Measurements from ENCODE around the gene TFIP11. TPM values are rescaled to one million over a fixed set of nuclear protein-coding genes. Genes with fewer than 3 reads are reported as not detected.
A peak's percentile ranks its signal among the peaks of the same experiment; 100 is the strongest.

TFIP11 gene
- 31.2 TPM for polyA plus RNA-seq (2013, experiment 1 of 2; ENCODE audit: insufficient read length)
- 21.0 TPM for polyA plus RNA-seq (2013, experiment 2 of 2; ENCODE audit: insufficient read length)

DNA sequence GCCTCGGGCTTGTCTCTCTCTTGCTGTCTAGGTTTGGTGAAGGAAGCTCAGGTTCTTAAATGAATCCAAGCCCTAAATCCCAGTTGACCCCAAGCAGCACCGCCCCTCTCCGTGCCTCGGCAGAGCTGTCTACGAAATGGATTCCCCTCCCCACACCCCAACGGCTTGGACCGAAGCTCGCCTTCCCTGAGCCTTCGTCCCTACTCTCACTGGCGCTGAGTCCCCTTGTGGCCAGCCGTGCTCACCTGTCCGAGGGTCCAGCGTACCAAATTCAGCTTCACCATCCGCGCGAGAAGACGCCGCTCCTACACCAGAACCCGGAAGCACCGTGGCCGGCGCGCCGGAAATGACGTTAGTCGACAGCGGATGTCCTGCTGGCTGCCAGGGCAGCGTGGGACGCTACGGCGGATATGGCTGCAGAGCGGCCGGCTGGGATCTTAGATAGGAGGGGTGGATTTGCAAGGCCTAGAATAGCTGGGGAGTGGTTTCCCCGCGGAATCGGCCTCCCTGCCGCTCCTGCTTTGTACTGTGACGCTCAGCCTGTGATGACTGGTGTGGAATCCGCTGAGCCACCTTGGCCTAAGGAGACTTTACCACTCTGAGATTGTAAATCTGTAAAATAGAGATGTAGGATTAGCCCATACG, at the start of gene TFIP11:
Gene TFIP11, minus strand, starts transcription at position 325 of the 645 bp plus-strand sequence. CDS start 2,201 bp downstream, outside the sequence.
- DNase-seq, result peak; percentile 92

GRCh38 chr22:26561756-26562417, 49.6 kb upstream of the TFIP11 start:
- no peak for DNase-seq

- no peak for DNase-seq
Observed at GRCh38 chr22:26559961-26560575, 47.8 kb upstream of the TFIP11 start.

DNA sequence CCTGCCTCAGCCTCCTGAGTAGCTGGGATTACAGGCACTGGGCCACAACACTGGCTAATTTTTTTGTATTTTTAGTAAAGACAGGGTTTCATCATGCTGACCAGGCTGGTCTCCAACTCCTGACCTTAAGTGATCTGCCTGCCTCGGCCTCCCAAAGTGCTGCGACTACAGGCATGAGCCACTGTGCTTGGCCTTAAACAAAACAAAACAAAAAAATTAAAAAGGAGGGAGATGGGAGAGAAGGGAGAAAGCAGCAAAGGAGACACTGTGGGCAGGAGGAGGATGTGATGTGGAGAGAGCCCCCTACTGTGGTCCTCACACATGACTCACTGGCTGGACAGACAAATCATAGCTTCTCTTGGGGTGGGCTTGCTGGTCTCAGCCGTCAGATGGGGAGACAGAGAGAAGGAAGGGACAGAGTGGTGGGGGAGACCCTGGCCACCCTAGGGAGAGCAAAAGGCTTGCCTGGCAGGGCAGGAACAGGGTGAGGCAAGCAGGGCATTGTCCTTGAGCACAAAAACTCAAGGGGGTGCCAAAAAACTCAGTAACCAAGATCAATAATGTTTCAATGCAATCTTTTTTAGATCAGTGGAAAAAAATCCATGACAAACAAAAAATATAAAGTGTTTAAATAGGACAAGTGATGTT, 46.1 kb upstream of the TFIP11 start:
- peak; percentile 83 for DNase-seq

- no peak for DNase-seq
Observed at GRCh38 chr22:26556904-26557303, 44.6 kb upstream of the TFIP11 start.

GRCh38 chr22:26555478-26555877, 43.2 kb upstream of the TFIP11 start:
- no peak for DNase-seq

DNA sequence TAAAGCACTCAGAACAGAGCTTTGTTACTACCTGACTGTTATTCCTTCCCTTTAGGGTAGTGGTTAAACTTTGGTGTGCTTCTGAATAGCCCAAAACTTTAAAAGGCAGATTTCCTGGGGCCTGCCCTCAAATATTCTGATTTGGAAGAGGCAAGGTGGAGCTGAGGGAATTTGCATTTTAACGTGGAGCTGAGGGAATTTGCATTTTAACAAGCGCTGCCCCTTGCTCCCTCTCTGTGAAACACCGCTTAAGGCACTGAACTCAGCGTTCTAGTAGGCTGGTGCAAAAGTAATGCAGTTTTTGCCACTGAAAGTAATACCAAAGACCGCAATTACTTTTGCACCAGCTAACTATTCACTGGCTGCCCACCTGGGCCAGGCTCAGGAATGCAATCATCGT, 42.7 kb upstream of the TFIP11 start:
- no peak for DNase-seq

DNA sequence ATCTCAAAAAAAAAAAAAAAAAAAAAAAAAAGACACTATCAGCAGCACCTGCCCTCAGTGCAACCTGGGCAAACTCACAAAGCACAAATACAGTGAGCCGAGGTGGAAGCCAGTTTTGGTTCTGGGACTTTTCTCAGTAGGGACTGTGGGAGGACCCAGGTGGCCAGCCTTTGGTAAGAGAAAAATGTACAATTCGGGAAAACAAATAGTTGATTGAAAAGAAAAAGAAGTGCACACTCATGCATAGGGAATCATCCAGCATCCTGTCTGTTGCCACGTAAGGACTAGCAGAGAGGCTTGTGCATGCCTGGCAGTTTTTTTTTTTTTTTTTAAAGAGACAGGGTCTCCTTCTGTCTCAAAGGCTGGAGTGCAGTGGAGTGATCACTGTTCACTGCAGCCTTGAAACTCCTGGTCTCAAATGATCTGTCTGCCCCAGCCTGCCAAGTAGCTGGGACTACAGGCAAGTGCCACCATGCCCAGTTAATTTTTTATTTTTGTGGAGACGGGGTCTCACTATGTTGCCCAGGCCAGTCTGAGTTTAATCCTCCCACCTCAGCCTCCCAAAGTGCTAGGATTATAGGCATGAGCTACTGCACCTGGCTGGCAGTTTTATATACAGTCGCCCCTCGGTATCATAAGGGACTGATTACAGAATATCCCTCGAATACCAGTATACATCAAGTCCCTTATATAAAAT, 40.9 kb upstream of the TFIP11 start:
- peak; percentile 94 for DNase-seq

DNA sequence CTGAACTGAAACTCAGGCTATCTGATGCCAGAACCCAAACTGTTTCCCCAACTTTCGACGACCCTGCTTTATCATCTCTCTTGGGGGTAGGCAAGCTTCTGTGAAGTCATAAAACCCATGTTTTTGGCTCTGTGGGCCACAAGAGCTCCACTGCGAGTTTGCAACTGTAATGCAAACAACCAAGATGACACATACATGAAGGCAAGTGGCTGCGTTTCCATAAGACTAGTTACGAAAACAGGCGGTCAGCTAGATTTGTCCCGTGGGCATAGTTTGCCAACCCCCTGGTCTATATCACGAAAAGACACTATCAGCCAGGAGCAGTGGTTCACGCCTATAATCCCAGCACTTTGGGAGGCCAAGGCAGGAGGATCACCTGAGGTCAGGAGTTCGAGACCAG, 40.2 kb upstream of the TFIP11 start:
- DNase-seq, result peak; percentile 83

- DNase-seq, result no peak
Observed at GRCh38 chr22:26551568-26551967, 39.3 kb upstream of the TFIP11 start.

DNA sequence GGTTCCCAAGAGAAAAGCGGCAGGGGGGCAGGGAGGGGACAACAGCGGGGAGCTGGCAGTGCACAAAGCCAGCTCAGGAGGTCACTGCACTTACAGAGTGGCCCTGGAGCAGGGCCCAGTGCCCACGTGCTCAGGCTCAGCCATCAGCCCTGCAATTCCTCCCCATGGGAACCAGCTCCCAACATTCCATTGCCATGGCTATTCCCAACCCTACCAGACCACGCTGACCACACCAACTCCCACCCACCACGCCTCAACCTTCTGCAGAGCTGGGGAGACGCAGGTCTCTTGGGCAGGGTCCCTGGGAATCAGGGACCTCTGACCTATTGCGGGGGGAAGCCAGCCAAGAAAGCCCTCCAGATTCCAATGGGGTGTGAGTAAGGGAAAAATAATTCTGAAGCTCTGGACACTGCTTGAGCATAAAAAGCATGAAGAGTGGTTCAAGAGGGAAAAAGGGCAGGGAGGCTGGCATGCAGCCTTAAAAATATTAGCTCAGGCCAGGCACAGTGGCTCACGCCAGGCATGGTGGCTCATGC, 38.3 kb upstream of the TFIP11 start:
- DNase-seq, result peak; percentile 93

GRCh38 chr22:26549902-26550497, 37.7 kb upstream of the TFIP11 start:
- no peak for DNase-seq

GRCh38 chr22:26548984-26549383, 36.7 kb upstream of the TFIP11 start:
- DNase-seq, result no peak

GRCh38 chr22:26548303-26548702, 36.0 kb upstream of the TFIP11 start:
- no peak for DNase-seq

GRCh38 chr22:26547837-26548236, 35.6 kb upstream of the TFIP11 start:
- no peak for DNase-seq

GRCh38 chr22:26547426-26547825, 35.2 kb upstream of the TFIP11 start:
- no peak for DNase-seq

- no peak for DNase-seq
Observed at GRCh38 chr22:26546282-26546681, 34.0 kb upstream of the TFIP11 start.

- no peak for DNase-seq
Observed at GRCh38 chr22:26545827-26546226, 33.6 kb upstream of the TFIP11 start.

- DNase-seq, result no peak
Observed at GRCh38 chr22:26545385-26545784, 33.1 kb upstream of the TFIP11 start.

- no peak for DNase-seq
Observed at GRCh38 chr22:26544489-26544888, 32.2 kb upstream of the TFIP11 start.

- DNase-seq, result no peak
Observed at GRCh38 chr22:26542831-26543230, 30.6 kb upstream of the TFIP11 start.

All from fibroblast of skin of back (primary cell).